Astrocyte (in vitro differentiated cells and primary cell): ENCODE data around the gene FABP6. TPM values are rescaled to one million over a fixed set of nuclear protein-coding genes. Genes with fewer than 3 reads are reported as not detected.
"Not testable (repeated sequence)": the region's sequence is repeated elsewhere in the genome, so short reads cannot be mapped to it uniquely, and the experiment has no call there.

Experiments used
- DNase-seq: peaks from one replicate; pipeline ENCODE4 v3.0.0-alpha.2; 2010; ENCODE audit warnings: low read depth
- FAIRE-seq: peaks from 2 replicates; lab custom pipeline; 2011; peaks lifted over from hg19 to GRCh38; lab: Jason Lieb, UNC
- H2AFZ ChIP-seq: 2 replicates; pipeline ENCODE4 v1.6.0; 2012; ENCODE audit warnings: low read depth, low read length, inconsistent platforms
- H3K27ac ChIP-seq: 2 replicates; pipeline ENCODE4 v1.5.1; 2011; ENCODE audit warnings: low read depth, low read length, inconsistent platforms
- H3K27me3 ChIP-seq: 2 replicates; pipeline ENCODE4 v1.6.0; 2011; ENCODE audit warnings: low read length, inconsistent platforms; ENCODE audit not compliant: insufficient read depth
- H3K36me3 ChIP-seq: 2 replicates; pipeline ENCODE4 v1.5.1; 2011; ENCODE audit warnings: low read length, inconsistent platforms; ENCODE audit not compliant: insufficient read depth
- H3K4me1 ChIP-seq: 2 replicates; pipeline ENCODE4 v1.5.1; 2011; ENCODE audit warnings: low read length, inconsistent platforms; ENCODE audit not compliant: insufficient read depth
- H3K4me2 ChIP-seq: 2 replicates; pipeline ENCODE4 v1.6.0; 2012; ENCODE audit warnings: low read length, inconsistent platforms
- H3K4me3 ChIP-seq: 2 replicates; pipeline ENCODE4 v1.5.1; 2011; ENCODE audit warnings: low read depth, mild to moderate bottlenecking, low read length, inconsistent platforms; ENCODE audit not compliant: insufficient read depth
- H3K79me2 ChIP-seq: 2 replicates; pipeline ENCODE4 v1.6.0; 2012; ENCODE audit warnings: mild to moderate bottlenecking, low read length, inconsistent platforms; ENCODE audit not compliant: insufficient read depth
- H3K9ac ChIP-seq: 2 replicates; pipeline ENCODE4 v1.6.0; 2012; ENCODE audit warnings: mild to moderate bottlenecking, low read length, inconsistent platforms
- H3K9me3 ChIP-seq: 2 replicates; pipeline ENCODE4 v1.5.1; 2012; ENCODE audit warnings: low read depth, mild to moderate bottlenecking, low read length, inconsistent platforms; ENCODE audit not compliant: insufficient read depth
- H4K20me1 ChIP-seq: 2 replicates; pipeline ENCODE4 v1.6.0; 2012; ENCODE audit warnings: low read length, inconsistent platforms; ENCODE audit not compliant: insufficient read depth
- H3K27ac Mint-ChIP-seq: one replicate; pipeline ENCODE4 v1.8.0; 2021; ENCODE audit warnings: mild to moderate bottlenecking, mixed read lengths; ENCODE audit not compliant: unreplicated experiment
- H3K27me3 Mint-ChIP-seq: one replicate; pipeline ENCODE4 v1.8.0; 2021; ENCODE audit warnings: low read depth, mixed read lengths; ENCODE audit not compliant: unreplicated experiment
- H3K36me3 Mint-ChIP-seq: one replicate; pipeline ENCODE4 v1.8.0; 2021; ENCODE audit warnings: low read depth, mixed read lengths; ENCODE audit not compliant: unreplicated experiment
- H3K4me1 Mint-ChIP-seq: one replicate; pipeline ENCODE4 v1.8.0; 2021; ENCODE audit warnings: low read depth, mixed read lengths; ENCODE audit not compliant: unreplicated experiment
- H3K4me3 Mint-ChIP-seq: one replicate; pipeline ENCODE4 v1.8.0; 2021; ENCODE audit warnings: mild to moderate bottlenecking, moderate library complexity, mixed read lengths; ENCODE audit not compliant: unreplicated experiment
- H3K9me3 Mint-ChIP-seq: one replicate; pipeline ENCODE4 v1.8.0; 2021; ENCODE audit warnings: mild to moderate bottlenecking, mixed read lengths; ENCODE audit not compliant: unreplicated experiment
- CTCF ChIP-seq: IDR thresholded peaks from 2 replicates; pipeline ENCODE4 v1.5.1; 2011; ENCODE audit warnings: low read depth, mild to moderate bottlenecking, inconsistent platforms, low read length, moderate library complexity; ENCODE audit not compliant: insufficient read depth
- EZH2 ChIP-seq: IDR thresholded peaks from 2 replicates; pipeline ENCODE4 v1.6.1; 2012; ENCODE audit warnings: mild to moderate bottlenecking, low read length, inconsistent platforms; ENCODE audit not compliant: insufficient read depth
- total RNA-seq: library from RNA; stranded (reverse); gene quantifications from 2 replicates; pipeline ENCODE4 v1.2.1, GENCODE V29; 2021

Gene FABP6
- total RNA-seq, 1 donor from 2014 or later: not detected

GRCh38 chr5:160187091-160187490 is 42.2 kb upstream of the FABP6 start:
- Mint-ChIP-seq H3K4me3 (no peak overlapping the region), H3K36me3 (peaks cover under 1% of the 10 kb centered on the region), H3K27me3 (no peaks in the 10 kb centered on the region), H3K4me1 (peaks cover 2% of the 10 kb centered on the region), H3K9me3 (peaks cover 14% of the 10 kb centered on the region), H3K27ac (peak overlapping the region; percentile 50)
- Histone ChIP-seq H3K9me3 (peaks cover 11% of the 10 kb centered on the region), H3K4me1 (peaks cover 2% of the 10 kb centered on the region), H3K4me3 (no peak overlapping the region), H3K9ac (no peak overlapping the region), H2AFZ (no peak overlapping the region), H3K27ac (no peak overlapping the region), H3K36me3 (no peaks in the 10 kb centered on the region), H3K27me3 (no peaks in the 10 kb centered on the region), H4K20me1 (no peaks in the 10 kb centered on the region), H3K79me2 (no peaks in the 10 kb centered on the region), H3K4me2 (no peak overlapping the region)
- DNase-seq: no peak
- TF ChIP-seq CTCF (no peak), EZH2 (no peak)
- FAIRE-seq: no peak

- Mint-ChIP-seq H3K27ac (peak overlapping the region; percentile 91), H3K9me3 (peaks cover 14% of the 10 kb centered on the region), H3K4me3 (peak overlapping the region; percentile 73), H3K27me3 (no peaks in the 10 kb centered on the region), H3K36me3 (peaks cover 3% of the 10 kb centered on the region), H3K4me1 (peaks cover 3% of the 10 kb centered on the region)
- H2AFZ ChIP-seq: peak overlapping the region; percentile 62
- peak overlapping the region; percentile 71 for H3K4me2 ChIP-seq
- TF ChIP-seq CTCF: no peak
- no peak for TF ChIP-seq EZH2
- H3K79me2 ChIP-seq: no peaks in the 10 kb centered on the region
- H3K4me3 ChIP-seq: no peak overlapping the region
- no peaks in the 10 kb centered on the region for H3K27me3 ChIP-seq
- H3K9me3 ChIP-seq: peaks cover 11% of the 10 kb centered on the region
- DNase-seq (peak; percentile 85), FAIRE-seq (no peak)
- H3K36me3 ChIP-seq: no peaks in the 10 kb centered on the region
- H3K9ac ChIP-seq: peak overlapping the region; percentile 62
- no peaks in the 10 kb centered on the region for H4K20me1 ChIP-seq
- no peaks in the 10 kb centered on the region for H3K4me1 ChIP-seq
- peak overlapping the region; percentile 41 for H3K27ac ChIP-seq
Observed at GRCh38 chr5:160188141-160189015, 40.9 kb upstream of the FABP6 start.

GRCh38 chr5:160192424-160192823 is 36.9 kb upstream of the FABP6 start:
- H3K36me3 ChIP-seq: no peaks in the 10 kb centered on the region
- no peak overlapping the region for H2AFZ ChIP-seq
- FAIRE-seq (no peak), DNase-seq (no peak)
- no peaks in the 10 kb centered on the region for H3K79me2 ChIP-seq
- Mint-ChIP-seq H3K9me3 (no peaks in the 10 kb centered on the region), H3K4me3 (no peak overlapping the region), H3K4me1 (peaks cover 7% of the 10 kb centered on the region), H3K27me3 (no peaks in the 10 kb centered on the region), H3K36me3 (peaks cover 3% of the 10 kb centered on the region), H3K27ac (peak overlapping the region; percentile 12)
- peaks cover 5% of the 10 kb centered on the region for H3K4me1 ChIP-seq
- H3K27me3 ChIP-seq: no peaks in the 10 kb centered on the region
- H3K4me3 ChIP-seq: no peak overlapping the region
- no peaks in the 10 kb centered on the region for H3K9me3 ChIP-seq
- H3K4me2 ChIP-seq: no peak overlapping the region
- H4K20me1 ChIP-seq: no peaks in the 10 kb centered on the region
- H3K27ac ChIP-seq: no peak overlapping the region
- no peak for TF ChIP-seq CTCF
- TF ChIP-seq EZH2: no peak
- H3K9ac ChIP-seq: no peak overlapping the region

- not testable (repeated sequence) for H3K36me3 ChIP-seq, H3K4me1 ChIP-seq, H3K4me2 ChIP-seq, H3K4me3 ChIP-seq, H3K4me3 Mint-ChIP-seq, H3K79me2 ChIP-seq, H3K9me3 Mint-ChIP-seq, H3K36me3 Mint-ChIP-seq, H3K27me3 Mint-ChIP-seq, H3K27ac Mint-ChIP-seq, FAIRE-seq, H3K9ac ChIP-seq, H4K20me1 ChIP-seq, H2AFZ ChIP-seq, DNase-seq, H3K9me3 ChIP-seq, H3K27ac ChIP-seq, H3K27me3 ChIP-seq
- peaks cover 11% of the 10 kb centered on the region for H3K4me1 Mint-ChIP-seq
Observed at GRCh38 chr5:160193076-160193475, 36.2 kb upstream of the FABP6 start.
